SU-DHL-6 (cell line): ENCODE measurements around the gene MSX1.

Experiments used
- H2AFZ ChIP-seq: fragments of 200-600 bp; sonication (generic); 2 replicates; pipeline ENCODE4 v1.6.1; 2014; ENCODE audit warnings: low read depth, mild to moderate bottlenecking, moderate library complexity, mixed read lengths, antibody characterized with exemption, low read length; ENCODE audit not compliant: severe bottlenecking
- H3F3A ChIP-seq: fragments of 200-600 bp; shearing (Covaris generic); 2 replicates; pipeline ENCODE4 v1.6.0; 2016; ENCODE audit warnings: antibody characterized with exemption, mild to moderate bottlenecking; ENCODE audit not compliant: insufficient read depth
- H3K27ac ChIP-seq: fragments of 200-600 bp; sonication (generic); 2 replicates; pipeline ENCODE4 v1.5.1; 2016; ENCODE audit warnings: low read depth, mild to moderate bottlenecking, low read length, moderate library complexity, mixed read lengths
- H3K27me3 ChIP-seq: fragments of 200-600 bp; sonication (generic), shearing (Covaris generic); 2 replicates; pipeline ENCODE4 v1.6.0; 2014; ENCODE audit warnings: mild to moderate bottlenecking, low read length
- H3K36me3 ChIP-seq: fragments of 200-600 bp; sonication (generic); 2 replicates; pipeline ENCODE4 v1.6.1; 2014; ENCODE audit warnings: mild to moderate bottlenecking, low read length, mixed read lengths
- H3K4me2 ChIP-seq: fragments of 300-600, 200-600 bp; shearing (Covaris generic), sonication (generic); 2 replicates; pipeline ENCODE4 v1.6.0; 2014; ENCODE audit warnings: low read length, low read depth, mild to moderate bottlenecking; ENCODE audit not compliant: poor library complexity, severe bottlenecking
- H3K4me3 ChIP-seq: fragments of 200-600 bp; sonication (generic); 2 replicates; pipeline ENCODE4 v1.5.1; 2014; ENCODE audit warnings: antibody characterized with exemption, low read length, mild to moderate bottlenecking, mixed read lengths; ENCODE audit not compliant: insufficient read depth, poor library complexity, severe bottlenecking
- H3K79me2 ChIP-seq: fragments of 200-600 bp; sonication (generic); 2 replicates; pipeline ENCODE4 v1.6.1; 2014; ENCODE audit warnings: mild to moderate bottlenecking, low read length, moderate library complexity; ENCODE audit not compliant: insufficient read depth
- H3K9ac ChIP-seq: fragments of 200-600 bp; sonication (generic); 2 replicates; pipeline ENCODE4 v1.7.0; 2014; ENCODE audit warnings: mild to moderate bottlenecking, low read length
- H3K9me2 ChIP-seq: fragments of 200-600 bp; sonication (generic); replicated peaks from 2 replicates; pipeline ENCODE4 v1.6.1; 2014; ENCODE audit warnings: low read length; ENCODE audit not compliant: insufficient read depth
- H3K9me3 ChIP-seq: fragments of 200-600 bp; sonication (generic); 2 replicates; pipeline ENCODE4 v1.6.1; 2014; ENCODE audit warnings: low read length, mixed read lengths; ENCODE audit not compliant: insufficient read depth
- H4K20me1 ChIP-seq: fragments of 200-600 bp; sonication (generic); 2 replicates; pipeline ENCODE4 v1.6.1; 2014; ENCODE audit warnings: low read depth, mild to moderate bottlenecking, antibody characterized with exemption, low read length, moderate library complexity, mixed read lengths
- EZH2phosphoT487 ChIP-seq: fragments of 200-600 bp; sonication (generic), shearing (Covaris generic); conservative IDR thresholded peaks from 2 replicates; pipeline ENCODE4 v1.6.1; 2018; ENCODE audit warnings: mild to moderate bottlenecking, antibody characterized with exemption, low read length, moderate library complexity, mixed read lengths
- TF ChIP-seq, protein P1 (sequence below): fragments of 200-600 bp; sonication (generic); IDR thresholded peaks from one replicate; pipeline ENCODE4 v1.5.1; 2017; ENCODE audit warnings: antibody characterized with exemption, mild to moderate bottlenecking, low read length, moderate library complexity; ENCODE audit not compliant: insufficient read depth, poor library complexity, severe bottlenecking

MSX1 gene

DNA sequence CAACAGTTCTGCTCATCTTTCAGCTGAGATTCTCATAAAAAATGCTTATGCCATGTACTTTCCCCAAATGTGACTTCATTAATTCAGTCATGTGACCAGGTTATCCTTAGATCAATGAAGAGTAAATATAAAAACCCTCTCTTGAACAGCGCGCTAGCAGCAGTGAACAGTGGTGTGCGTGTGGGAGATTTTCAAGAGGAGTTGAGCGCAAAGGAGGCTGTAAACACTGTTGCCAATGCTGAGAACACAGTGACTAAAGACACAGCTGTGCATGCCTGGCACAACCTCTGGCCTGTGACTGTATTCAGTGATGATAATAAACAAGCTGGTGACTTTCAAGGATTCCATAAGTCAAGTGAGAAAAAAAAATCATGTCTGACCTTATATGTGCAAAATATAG, 25.1 kb downstream of the MSX1 start:
- H3K79me2 ChIP-seq = no peaks in the 10 kb centered on the region
- H3K9me2 ChIP-seq = no peaks in the 10 kb centered on the region
- H2AFZ ChIP-seq = no peak overlapping the region
- no peak overlapping the region for H3K9ac ChIP-seq
- H3K4me2 ChIP-seq = no peak overlapping the region
- H3F3A ChIP-seq = no peaks in the 10 kb centered on the region
- no peak overlapping the region for H3K4me3 ChIP-seq
- no peaks in the 10 kb centered on the region for H3K36me3 ChIP-seq
- no peaks in the 10 kb centered on the region for H4K20me1 ChIP-seq
- no peak for TF ChIP-seq EZH2phosphoT487
- TF ChIP-seq, protein P1, sequence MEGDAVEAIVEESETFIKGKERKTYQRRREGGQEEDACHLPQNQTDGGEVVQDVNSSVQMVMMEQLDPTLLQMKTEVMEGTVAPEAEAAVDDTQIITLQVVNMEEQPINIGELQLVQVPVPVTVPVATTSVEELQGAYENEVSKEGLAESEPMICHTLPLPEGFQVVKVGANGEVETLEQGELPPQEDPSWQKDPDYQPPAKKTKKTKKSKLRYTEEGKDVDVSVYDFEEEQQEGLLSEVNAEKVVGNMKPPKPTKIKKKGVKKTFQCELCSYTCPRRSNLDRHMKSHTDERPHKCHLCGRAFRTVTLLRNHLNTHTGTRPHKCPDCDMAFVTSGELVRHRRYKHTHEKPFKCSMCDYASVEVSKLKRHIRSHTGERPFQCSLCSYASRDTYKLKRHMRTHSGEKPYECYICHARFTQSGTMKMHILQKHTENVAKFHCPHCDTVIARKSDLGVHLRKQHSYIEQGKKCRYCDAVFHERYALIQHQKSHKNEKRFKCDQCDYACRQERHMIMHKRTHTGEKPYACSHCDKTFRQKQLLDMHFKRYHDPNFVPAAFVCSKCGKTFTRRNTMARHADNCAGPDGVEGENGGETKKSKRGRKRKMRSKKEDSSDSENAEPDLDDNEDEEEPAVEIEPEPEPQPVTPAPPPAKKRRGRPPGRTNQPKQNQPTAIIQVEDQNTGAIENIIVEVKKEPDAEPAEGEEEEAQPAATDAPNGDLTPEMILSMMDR = no peak
- no peaks in the 10 kb centered on the region for H3K27me3 ChIP-seq
- no peaks in the 10 kb centered on the region for H3K9me3 ChIP-seq
- H3K27ac ChIP-seq = no peak overlapping the region

DNA sequence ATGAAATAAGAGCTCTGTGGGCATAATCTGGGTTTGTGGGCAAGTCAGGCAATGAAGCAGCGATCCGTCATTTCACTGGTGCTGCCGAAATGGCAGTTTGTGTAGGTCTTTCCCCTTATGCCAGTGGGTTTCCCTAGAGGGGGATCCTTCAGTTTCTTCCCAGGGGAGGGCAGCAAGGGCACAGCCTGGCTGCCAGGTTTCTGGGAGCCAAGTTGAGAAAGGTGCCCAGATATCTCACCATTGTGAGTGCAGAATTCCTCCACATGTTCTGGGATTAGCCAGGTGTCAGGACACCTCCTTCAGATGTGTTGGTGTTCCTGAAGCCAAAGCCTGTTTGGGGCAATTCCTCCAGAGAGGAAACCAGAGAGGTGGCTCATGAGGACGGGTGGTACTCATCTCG, 28.0 kb downstream of the MSX1 start:
- no peaks in the 10 kb centered on the region for H3K27me3 ChIP-seq
- H3F3A ChIP-seq = no peaks in the 10 kb centered on the region
- no peak overlapping the region for H3K4me2 ChIP-seq
- H4K20me1 ChIP-seq = no peaks in the 10 kb centered on the region
- H3K9me3 ChIP-seq = no peaks in the 10 kb centered on the region
- H2AFZ ChIP-seq = no peak overlapping the region
- no peak overlapping the region for H3K27ac ChIP-seq
- H3K79me2 ChIP-seq = no peaks in the 10 kb centered on the region
- H3K9ac ChIP-seq = no peak overlapping the region
- H3K9me2 ChIP-seq = no peaks in the 10 kb centered on the region
- H3K4me3 ChIP-seq = no peak overlapping the region
- TF ChIP-seq, protein P1 = no peak
- no peak for TF ChIP-seq EZH2phosphoT487
- H3K36me3 ChIP-seq = no peaks in the 10 kb centered on the region

DNA sequence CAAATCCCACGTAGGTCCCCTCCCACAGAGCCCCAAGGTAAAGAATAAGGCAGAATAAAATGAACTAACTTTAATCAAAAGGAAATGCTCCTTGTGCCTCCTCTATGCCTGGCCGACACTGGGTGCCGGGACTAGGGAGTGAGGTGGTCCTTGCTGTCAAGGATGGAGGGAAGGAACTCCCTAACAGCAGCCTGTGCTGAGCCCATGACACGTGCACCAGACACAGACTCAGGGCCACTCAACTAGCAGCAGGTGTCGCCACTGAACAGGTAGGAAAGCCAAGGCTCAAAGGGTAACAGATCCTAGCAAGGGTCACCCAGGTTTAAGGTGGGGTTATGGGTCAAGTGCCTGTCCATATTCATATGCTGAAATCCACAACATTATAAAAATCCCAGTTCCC, 29.2 kb downstream of the MSX1 start:
- no peaks in the 10 kb centered on the region for H3K27me3 ChIP-seq
- H3K79me2 ChIP-seq = no peaks in the 10 kb centered on the region
- no peaks in the 10 kb centered on the region for H3K9me3 ChIP-seq
- H3K27ac ChIP-seq = no peak overlapping the region
- TF ChIP-seq, protein P1 = no peak
- TF ChIP-seq EZH2phosphoT487 = no peak
- no peaks in the 10 kb centered on the region for H3K9me2 ChIP-seq
- no peaks in the 10 kb centered on the region for H4K20me1 ChIP-seq
- H3F3A ChIP-seq = no peaks in the 10 kb centered on the region
- no peak overlapping the region for H3K4me2 ChIP-seq
- H3K36me3 ChIP-seq = no peaks in the 10 kb centered on the region
- H3K4me3 ChIP-seq = no peak overlapping the region
- H3K9ac ChIP-seq = no peak overlapping the region
- no peak overlapping the region for H2AFZ ChIP-seq
